GM18508 (cell line): Measurements from ENCODE around the gene ISYNA1.

Experiments
- ATAC-seq: cut with Tn5 transposase; IDR thresholded peaks from one replicate; pipeline ENCODE4 v1.9.1; 2021; ENCODE audit warnings: moderate number of reproducible peaks; ENCODE audit not compliant: insufficient read depth, unreplicated experiment

Gene ISYNA1

DNA sequence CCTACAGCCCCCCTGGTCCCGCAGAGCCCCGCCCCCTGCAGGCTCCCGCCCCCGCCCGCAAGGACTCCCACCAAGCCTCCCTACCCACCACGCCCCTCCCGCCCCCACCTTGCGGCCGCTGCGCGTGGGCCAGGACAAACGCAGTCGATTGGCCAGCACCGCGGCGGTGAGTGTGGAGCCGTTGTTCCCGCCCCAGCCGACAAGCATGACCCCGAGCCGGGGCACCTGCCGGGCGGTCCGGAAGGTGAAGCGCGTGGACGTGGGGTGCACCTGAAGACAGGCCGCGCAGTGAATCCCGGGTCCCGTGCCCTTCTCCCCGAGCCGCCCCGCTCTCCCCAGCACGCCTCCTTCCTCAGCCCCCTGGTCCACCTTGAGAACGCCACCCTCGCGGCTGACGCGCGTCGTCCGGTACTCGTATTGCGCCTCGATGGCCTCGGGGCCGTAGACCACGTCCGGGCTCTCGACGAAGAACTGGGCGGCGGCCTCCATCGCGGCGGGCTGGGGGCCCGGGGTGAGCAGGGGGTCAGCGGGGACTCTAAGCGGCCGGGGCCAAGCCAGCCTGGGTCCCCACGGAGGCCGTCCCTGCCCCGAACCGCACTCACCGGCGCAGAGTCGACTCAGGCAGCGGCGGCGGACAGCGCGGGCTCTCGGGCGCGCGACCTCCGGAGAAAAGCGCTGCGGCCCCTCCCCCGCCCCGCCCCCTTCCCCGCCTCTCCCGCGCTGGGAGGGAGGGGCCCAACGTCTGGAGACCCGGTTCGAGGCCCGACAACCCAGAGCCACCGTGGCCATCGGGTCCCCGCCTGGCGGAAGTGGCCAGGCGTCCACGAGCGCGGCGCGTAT, at the start of gene ISYNA1:
Gene ISYNA1 (minus strand): TSS at position 643 of the 840 bp plus-strand sequence. CDS start 154 bp downstream, at position 489.
- no peak for ATAC-seq

GRCh38 chr19:18486746-18487145, 48.8 kb upstream of the ISYNA1 start:
- ATAC-seq: no peak

DNA sequence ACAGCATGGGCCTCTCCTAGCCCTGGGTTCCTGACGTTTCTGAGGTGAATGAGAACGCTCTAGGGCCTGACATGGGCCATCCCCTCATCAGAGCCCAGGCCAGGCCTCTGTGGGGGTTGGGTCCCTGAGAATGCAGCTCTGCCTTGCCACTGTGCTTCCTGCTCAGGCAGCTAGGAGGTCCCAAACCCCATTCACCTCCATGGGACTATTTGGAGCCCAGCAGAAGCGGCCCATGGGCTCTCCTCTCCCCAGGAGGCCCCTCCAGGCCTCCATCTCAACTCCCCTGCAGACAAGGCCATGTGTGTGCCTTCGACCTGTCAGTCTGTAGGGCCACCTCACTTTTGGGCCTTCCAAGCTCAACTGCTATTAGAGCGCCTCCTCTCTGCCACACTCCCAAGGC, 47.1 kb upstream of the ISYNA1 start:
- ATAC-seq: no peak

DNA sequence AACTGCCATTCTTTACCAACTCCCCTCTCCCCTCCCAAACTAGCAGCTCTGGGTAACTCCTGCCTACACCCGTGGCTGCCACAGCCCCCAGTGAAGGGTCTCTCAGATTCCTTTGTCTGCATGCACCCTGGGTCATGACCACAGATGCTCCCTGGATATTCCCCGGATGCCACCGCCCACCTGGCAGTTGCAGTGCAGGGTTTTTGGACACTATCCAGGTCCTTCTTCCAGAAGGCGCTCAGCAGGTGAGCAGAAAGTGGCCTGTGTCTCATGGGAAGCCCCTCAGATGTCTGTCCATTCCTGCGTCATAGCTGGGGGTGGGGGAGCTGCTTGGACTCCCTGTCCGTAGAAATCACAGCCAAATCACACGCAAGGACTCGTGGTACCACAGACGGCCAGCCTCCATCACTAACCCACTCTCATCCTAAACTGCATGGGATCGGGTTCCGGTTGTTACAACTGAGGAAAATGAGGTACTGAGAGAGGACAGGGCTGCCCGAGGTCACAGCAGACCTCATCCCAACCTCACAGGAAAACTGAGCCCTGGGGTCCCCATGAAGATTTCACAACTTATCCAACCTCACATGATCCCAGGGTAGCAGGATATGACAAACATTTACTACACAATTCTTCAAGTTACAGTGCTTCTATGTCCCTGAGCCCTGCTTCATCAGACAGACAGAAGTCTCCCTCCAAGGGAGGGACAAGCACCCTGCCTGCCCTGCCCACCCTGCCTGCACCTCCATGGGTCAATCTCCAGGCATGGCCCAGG, 45.4 kb upstream of the ISYNA1 start:
- no peak for ATAC-seq

DNA sequence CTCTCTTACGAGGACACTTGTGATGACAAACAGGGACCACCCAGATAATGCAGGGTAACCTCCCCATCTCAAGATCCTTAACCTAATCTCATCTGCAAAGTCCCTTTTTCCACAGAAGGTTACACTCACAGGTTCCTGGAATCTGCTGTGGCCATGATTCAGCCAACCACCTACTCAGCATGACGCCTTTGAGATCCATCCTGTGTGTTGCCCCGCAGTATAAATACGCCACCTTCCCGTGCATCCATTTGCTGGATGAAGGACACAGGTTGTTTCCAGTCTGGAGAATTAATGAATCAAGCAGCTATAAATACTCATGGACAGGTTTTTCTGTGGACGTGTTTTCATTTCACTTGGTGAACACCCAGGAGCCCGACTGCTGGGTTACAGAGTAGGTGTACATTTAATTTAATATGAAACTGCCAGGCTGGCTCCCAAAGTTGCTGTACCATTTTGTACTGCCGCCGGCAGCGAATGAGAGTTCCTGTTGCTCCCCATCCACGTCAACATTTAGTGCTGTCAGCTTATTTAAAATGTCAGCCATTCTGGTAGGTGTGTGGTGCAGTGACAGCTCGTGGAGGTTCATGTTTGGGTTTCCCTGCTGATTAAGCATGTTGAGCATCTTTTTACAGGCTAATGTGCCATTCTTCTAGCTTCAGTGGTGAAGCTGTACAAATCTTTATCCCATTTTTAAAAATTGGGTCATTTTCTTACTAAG, 43.7 kb upstream of the ISYNA1 start:
- ATAC-seq: no peak

GRCh38 chr19:18480006-18480691, 42.2 kb upstream of the ISYNA1 start:
- ATAC-seq: no peak

GRCh38 chr19:18478545-18479311, 40.8 kb upstream of the ISYNA1 start:
- no peak for ATAC-seq

GRCh38 chr19:18477974-18478373, 40.0 kb upstream of the ISYNA1 start:
- ATAC-seq: no peak

DNA sequence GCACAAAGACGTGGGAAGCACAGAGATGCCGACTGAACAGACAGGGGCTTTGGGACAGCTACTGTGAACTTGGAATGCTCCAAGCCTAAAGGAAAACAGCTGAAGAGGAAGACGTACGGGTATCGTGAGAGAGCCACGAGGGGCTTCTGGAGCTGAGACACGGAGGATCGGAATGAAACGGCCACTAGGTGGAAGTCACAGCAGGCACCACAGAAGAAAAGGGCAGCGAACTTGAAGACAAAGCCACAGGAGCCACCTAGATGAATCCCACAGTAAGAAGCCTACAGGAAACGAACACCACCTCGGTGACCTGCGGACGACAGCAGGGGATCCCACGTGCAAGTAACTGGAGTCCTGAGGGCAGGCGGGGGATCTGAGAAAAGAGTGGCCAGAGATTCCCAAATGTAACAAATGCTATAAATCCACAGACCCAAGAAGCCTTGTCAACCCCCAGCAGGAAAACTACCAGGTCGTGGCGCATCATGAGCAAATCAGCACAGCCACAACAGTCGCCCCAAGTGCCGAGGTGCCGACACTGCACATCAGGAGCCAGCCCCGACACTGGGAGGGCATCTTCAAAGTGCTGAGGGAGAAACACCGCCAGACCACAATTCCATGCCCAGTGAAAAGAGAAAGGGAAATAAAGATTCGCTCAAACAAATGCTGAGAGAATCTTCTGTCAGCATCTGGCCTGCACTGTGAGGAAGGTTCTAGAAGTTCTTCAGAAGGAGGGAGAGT, 39.3 kb upstream of the ISYNA1 start:
- no peak for ATAC-seq

- no peak for ATAC-seq
These were observed 38.6 kb upstream of the ISYNA1 start for GRCh38 chr19:18476507-18477041.

DNA sequence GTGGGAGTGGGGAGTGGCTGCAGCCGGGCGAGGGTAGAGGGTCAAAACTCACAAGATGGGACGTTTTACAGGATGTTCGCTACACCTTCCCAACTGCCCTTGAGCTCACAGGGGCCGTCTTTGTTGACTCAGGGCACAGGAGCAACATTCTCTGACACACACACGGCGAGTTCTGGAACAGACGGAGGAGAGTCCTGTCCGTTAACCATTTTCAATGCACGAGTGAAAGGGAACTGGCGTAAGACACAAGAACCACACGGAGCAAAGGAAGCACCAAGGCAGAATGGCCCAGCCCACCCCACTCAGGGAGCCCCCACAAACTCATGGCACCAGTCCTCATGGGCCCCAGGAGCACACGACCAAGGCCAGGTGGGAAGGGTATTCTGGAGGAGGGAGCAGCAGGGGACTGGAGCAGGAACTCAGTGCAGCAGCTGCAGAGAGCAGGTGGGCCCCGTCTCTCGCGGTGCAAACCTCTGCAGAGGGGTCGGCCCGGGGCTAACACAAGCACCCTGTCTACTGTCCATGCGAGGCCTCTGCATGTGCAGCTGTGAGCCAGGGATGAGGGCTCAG, 37.9 kb upstream of the ISYNA1 start:
- ATAC-seq: no peak

DNA sequence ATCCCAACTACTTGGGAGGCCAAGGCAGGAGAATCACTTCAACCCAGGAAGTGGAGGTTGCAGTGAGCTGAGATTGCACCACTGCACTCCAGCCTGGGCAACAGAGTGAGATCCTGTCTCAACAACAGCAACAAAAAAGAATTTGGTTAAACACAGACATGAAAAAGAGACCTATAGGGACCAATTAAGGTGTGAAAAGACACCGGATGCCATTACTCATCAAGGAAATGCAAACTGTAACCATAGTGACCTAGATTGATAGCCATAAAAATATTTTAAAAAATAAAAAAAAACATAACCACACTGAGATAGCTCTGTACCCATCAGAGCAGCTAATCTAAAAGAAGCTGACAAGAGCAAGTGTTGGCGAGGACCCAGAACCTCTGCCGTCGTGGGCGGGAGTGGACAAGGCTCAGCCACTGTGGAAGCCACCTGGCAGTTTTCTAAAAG, 37.1 kb upstream of the ISYNA1 start:
- ATAC-seq: no peak

- ATAC-seq: no peak
These were observed 36.5 kb upstream of the ISYNA1 start for GRCh38 chr19:18474366-18474887.

DNA sequence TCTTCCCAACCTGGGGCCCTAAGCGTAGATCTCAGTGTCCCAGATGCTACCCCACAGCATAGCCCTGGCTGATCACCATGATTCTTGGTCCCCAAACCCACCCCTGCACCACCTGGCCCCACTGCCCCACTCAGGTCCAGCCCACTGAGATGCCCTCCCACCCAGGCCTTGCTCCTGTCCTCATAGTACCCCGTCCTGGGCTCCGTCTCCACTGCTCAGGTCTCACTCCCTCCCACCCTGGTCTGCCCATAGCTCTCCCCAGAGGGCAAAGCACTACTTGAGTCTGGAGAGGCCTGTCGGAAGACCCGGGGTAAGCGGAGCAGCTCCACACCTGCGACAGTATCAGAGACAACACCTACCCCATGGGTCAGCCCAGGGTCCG, 35.8 kb upstream of the ISYNA1 start:
- ATAC-seq: no peak

DNA sequence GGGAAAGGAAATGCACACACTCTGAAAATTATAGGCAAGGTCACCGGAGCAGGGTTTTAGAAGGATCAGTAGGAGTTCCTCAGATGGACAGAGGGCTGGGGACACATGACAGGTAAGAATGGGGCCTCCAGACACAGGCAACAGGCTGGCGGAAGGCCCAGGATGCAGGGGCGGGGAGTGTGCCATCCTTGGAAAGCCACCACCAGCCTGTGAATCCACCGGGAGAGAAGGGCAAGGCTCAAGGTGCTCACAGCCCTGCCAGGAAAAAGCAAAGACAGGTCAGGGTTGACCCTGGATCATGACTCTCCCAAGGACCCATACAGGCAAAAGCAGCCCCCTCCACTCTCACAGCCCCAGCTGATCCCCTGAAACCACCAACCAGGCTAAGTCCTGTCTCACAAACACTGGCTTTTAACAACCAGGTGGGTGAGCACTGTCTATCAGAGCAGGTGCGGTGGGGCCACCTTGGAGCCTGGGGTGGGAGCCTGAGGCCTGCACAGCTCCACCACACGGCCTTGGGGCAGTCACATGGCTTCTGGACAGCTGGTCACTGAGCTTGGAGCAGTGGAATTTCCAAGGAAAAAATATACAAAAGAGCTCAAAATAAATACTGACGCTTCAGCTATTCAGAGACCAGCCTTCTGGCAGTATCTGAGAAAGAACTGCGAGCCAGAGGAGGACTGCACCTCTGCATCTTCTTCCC, 35.2 kb upstream of the ISYNA1 start:
- no peak for ATAC-seq

- no peak for ATAC-seq
These were observed 32.9 kb upstream of the ISYNA1 start for GRCh38 chr19:18470787-18471186.

GRCh38 chr19:18469069-18469846, 31.3 kb upstream of the ISYNA1 start:
- ATAC-seq: no peak
